Esophagus muscularis mucosa (tissue), 4 donors: ENCODE measurements around the gene THBS2.

Source experiments
- CTCF ChIP-seq, 3 experiments: fragments of 200-600 bp in 2 of 3; fragments of 450-650 bp in 1 of 3; sonication (generic) in 2 of 3; IDR thresholded peaks; one replicate each; pipeline ENCODE4 v1.5.1; 2017 to 2019; ENCODE audit warnings: antibody characterized with exemption in 3 of 3, mild to moderate bottlenecking in 2 of 3, moderate library complexity in 1 of 3
- EP300 ChIP-seq: sonication (generic); formaldehyde crosslinking; IDR thresholded peaks from one replicate; pipeline ENCODE4 v1.6.1; 2017; ENCODE audit warnings: antibody characterized with exemption
- POLR2A ChIP-seq: fragments of 450-650 bp; IDR thresholded peaks from one replicate; pipeline ENCODE4 v1.6.1; 2017; ENCODE audit warnings: antibody characterized with exemption, moderate library complexity, mild to moderate bottlenecking, low read depth
- POLR2AphosphoS5 ChIP-seq, 2 donors: sonication (generic); formaldehyde crosslinking; IDR thresholded peaks; one replicate each; pipeline ENCODE4 v1.6.1; 2017; ENCODE audit warnings: antibody characterized with exemption in 2 of 2

- TF ChIP-seq POLR2A (no peak), CTCF (IDR thresholded peaks at IDR 0.05) (no peak), POLR2AphosphoS5 (IDR thresholded peaks at IDR 0.05) (no peak), EP300 (no peak)
Observed at GRCh38 chr6:169239181-169239580, 14.5 kb downstream of the THBS2 start.
